ENCODE results near the gene RABGAP1L. TPM values are rescaled to one million over a fixed set of nuclear protein-coding genes. Genes with fewer than 3 reads are reported as not detected.

The RABGAP1L gene
- total and polyA plus RNA-seq, 10 of the 15 experiments (the other 5 are each of a cell fraction or from before 2014, with no cell fraction given), result 5.8 to 194 (median 113) TPM

GRCh38 chr1:174825127-174825526 is 665.8 kb downstream of the RABGAP1L start:
- no peaks in the 10 kb centered on the region for H3K9me3 ChIP-seq (replicated peaks; ENCODE audit: control insufficient read depth, insufficient read depth, low read length)
- DNase-seq (ENCODE audit: low read depth, low spot score), result no peak
- H3K79me2 ChIP-seq (ENCODE audit: control insufficient read depth, insufficient read depth, low read length), result no peaks in the 10 kb centered on the region
- ChIA-PET POLR2A (no interaction called here), RAD21 (ENCODE audit: unreplicated experiment) (no interaction called here), CTCF (no interaction called here), SMC1A (ENCODE audit: uncharacterized antibody, unreplicated experiment) (interaction anchor here (0.6 to 2.7 kb wide), 3 partner anchors 10 to 14 kb away, joined by 3 to 10 read pairs (median 3); no protein-coding TSS in a partner anchor)
- no peak overlapping the region for H2AFZ ChIP-seq (ENCODE audit: control insufficient read depth, low read depth, low read length)
- H3K27me3 ChIP-seq (replicated peaks in 1 of 2; ENCODE audit: control insufficient read depth in 2 of 2, insufficient read depth in 2 of 2, low read length in 1 of 2), result no peaks in the 10 kb centered on the region
- H3K4me3 ChIP-seq, result no peak overlapping the region
- no peak for TF ChIP-seq NKRF (conservative IDR thresholded peaks at IDR 0.05)
- no peak for TF ChIP-seq MEF2A (IDR thresholded peaks at IDR 0.05; ENCODE audit: insufficient read depth, low read depth, low read length)
- no peak for TF ChIP-seq NR2C2 (IDR thresholded peaks at IDR 0.05; ENCODE audit: borderline replicate concordance, control insufficient read depth, insufficient read length, low read depth)
- no peak for TF ChIP-seq LARP7 (IDR thresholded peaks at IDR 0.05)
- TF ChIP-seq CREB1 (IDR thresholded peaks at IDR 0.05; ENCODE audit: low read depth), result no peak
- no peak for TF ChIP-seq SPI1 (IDR thresholded peaks at IDR 0.05; ENCODE audit: borderline replicate concordance, insufficient read depth, low read depth, low read length)
- TF ChIP-seq RAD21 (IDR thresholded peaks at IDR 0.05; ENCODE audit: insufficient read depth, low read depth, low read length), result no peak
- no peak for TF ChIP-seq POLR2A (IDR thresholded peaks at IDR 0.05; ENCODE audit: low read depth, low read length)
- no peak for TF ChIP-seq JUND (IDR thresholded peaks at IDR 0.05; ENCODE audit: low read depth, low read length)
- no peak for TF ChIP-seq POLR2AphosphoS5 (IDR thresholded peaks at IDR 0.05; ENCODE audit: low read length)
- TF ChIP-seq ZNF217 (IDR thresholded peaks at IDR 0.05), result no peak
- no peak for TF ChIP-seq CREM (IDR thresholded peaks at IDR 0.05; ENCODE audit: low read depth)
- no peak for TF ChIP-seq NBN (IDR thresholded peaks at IDR 0.05)
- TF ChIP-seq SMARCA5 (IDR thresholded peaks at IDR 0.05), result no peak
- TF ChIP-seq RCOR1 (conservative IDR thresholded peaks at IDR 0.05; ENCODE audit: low read depth, low read length), result no peak
- TF ChIP-seq EZH2 (IDR thresholded peaks at IDR 0.05; ENCODE audit: borderline replicate concordance, control insufficient read depth, low read depth, low read length), result no peak
- no peak for TF ChIP-seq REST (IDR thresholded peaks at IDR 0.05; ENCODE audit: low read depth, low read length)
- no peak for TF ChIP-seq STAT3 (IDR thresholded peaks at IDR 0.05; ENCODE audit: low read depth, low read length)
- no peak for TF ChIP-seq BMI1 (IDR thresholded peaks at IDR 0.05; ENCODE audit: borderline replicate concordance)
- no TSS peak for BruUV-seq (replicated peaks)
- intact Hi-C loops (cut with micrococcal nuclease; ENCODE audit: unreplicated experiment), result no loop called here
- peaks cover 0 to 10% of the 10 kb centered on the region in 2 experiments; a peak in 1 of 4 replicates for H3K36me3 ChIP-seq (ENCODE audit: control insufficient read depth in 2 of 2, insufficient read depth in 2 of 2, low read length in 1 of 2)
- H3K27ac ChIP-seq (ENCODE audit: control insufficient read depth, insufficient read depth), result no peak overlapping the region
- 93% methylated on average over 4 of the region's 4 CpGs for WGBS (ENCODE audit: insufficient coverage, insufficient replicate concordance, low lambda C conversion rate, missing lambda C conversion rate)
- in situ Hi-C loops (cut with MboI), result no loop called here
- no peaks in the 10 kb centered on the region; the same call in 1 of the 2 replicates for H3K4me1 ChIP-seq (ENCODE audit: control insufficient read depth, insufficient read depth, low read length)
- no peak for ATAC-seq
- H3K9ac ChIP-seq (ENCODE audit: control insufficient read depth, insufficient read depth, low read length), result no peak overlapping the region
- H3K4me2 ChIP-seq (ENCODE audit: control insufficient read depth, insufficient read depth), result no peak overlapping the region
- FAIRE-seq, result no peak
- peaks cover 3% of the 10 kb centered on the region; the same call in 1 of the 2 replicates for H4K20me1 ChIP-seq (ENCODE audit: control insufficient read depth, insufficient read depth)

All from GM12878 (cell line).